Measurements from ENCODE around the gene SATL1.

Gene SATL1

DNA sequence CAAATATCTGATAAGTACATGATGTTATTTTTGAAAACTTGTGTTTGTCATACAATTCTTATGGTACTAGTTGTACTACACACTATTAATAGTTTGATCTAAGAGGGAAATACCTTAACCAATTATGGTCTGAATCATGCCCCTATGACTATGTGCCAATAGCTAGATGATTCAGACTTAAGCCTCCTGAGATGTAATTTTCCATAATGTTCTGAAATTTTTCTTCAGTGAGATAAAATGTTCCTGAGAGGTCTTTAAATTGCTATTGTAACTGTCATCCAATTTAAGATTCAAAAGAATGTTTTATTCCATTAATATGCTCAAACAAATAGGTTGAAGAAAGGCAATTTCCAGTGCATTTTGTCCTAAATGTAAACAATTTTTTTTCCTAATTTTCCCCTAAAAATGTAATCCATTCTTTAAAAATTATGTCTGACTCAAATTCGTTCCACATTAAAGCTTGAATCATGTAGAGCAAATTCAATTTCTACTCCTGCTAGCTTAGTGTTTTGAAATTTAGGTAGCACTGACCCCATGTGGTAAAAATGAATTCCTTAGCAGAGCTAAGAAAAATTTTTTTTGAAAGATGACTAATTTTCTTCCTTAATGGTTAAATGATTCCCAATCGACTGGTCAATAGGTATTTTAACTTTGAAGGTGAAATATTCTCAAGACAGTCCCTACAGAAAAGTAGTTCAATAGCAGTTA lies 190.8 kb downstream of the SATL1 start:
- Histone ChIP-seq H3K79me2 (ENCODE audit: control insufficient read depth, low read length) (no peaks in the 10 kb centered on the region), H3K27me3 (ENCODE audit: control insufficient read depth, low read length) (no peaks in the 10 kb centered on the region), H3K4me3 (ENCODE audit: low read length) (no peak overlapping the region), H3K9me2 (replicated peaks; ENCODE audit: control insufficient read depth, low read length) (no peaks in the 10 kb centered on the region), H3K4me2 (ENCODE audit: low read length) (no peak overlapping the region), H4K20me1 (ENCODE audit: control insufficient read depth, insufficient read depth, low read depth, low read length) (no peaks in the 10 kb centered on the region), H3K9me3 (ENCODE audit: control insufficient read depth, insufficient read depth, low read length) (no peaks in the 10 kb centered on the region), H3F3A (ENCODE audit: control insufficient read depth, insufficient read depth) (no peaks in the 10 kb centered on the region), H3K4me1 (ENCODE audit: control insufficient read depth, low read length) (no peaks in the 10 kb centered on the region), H3K36me3 (ENCODE audit: control insufficient read depth, low read length) (no peaks in the 10 kb centered on the region), H3K27ac (ENCODE audit: low read depth, low read length) (no peak overlapping the region)
- TF ChIP-seq, protein P1, sequence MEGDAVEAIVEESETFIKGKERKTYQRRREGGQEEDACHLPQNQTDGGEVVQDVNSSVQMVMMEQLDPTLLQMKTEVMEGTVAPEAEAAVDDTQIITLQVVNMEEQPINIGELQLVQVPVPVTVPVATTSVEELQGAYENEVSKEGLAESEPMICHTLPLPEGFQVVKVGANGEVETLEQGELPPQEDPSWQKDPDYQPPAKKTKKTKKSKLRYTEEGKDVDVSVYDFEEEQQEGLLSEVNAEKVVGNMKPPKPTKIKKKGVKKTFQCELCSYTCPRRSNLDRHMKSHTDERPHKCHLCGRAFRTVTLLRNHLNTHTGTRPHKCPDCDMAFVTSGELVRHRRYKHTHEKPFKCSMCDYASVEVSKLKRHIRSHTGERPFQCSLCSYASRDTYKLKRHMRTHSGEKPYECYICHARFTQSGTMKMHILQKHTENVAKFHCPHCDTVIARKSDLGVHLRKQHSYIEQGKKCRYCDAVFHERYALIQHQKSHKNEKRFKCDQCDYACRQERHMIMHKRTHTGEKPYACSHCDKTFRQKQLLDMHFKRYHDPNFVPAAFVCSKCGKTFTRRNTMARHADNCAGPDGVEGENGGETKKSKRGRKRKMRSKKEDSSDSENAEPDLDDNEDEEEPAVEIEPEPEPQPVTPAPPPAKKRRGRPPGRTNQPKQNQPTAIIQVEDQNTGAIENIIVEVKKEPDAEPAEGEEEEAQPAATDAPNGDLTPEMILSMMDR (IDR thresholded peaks at IDR 0.05; ENCODE audit: low read depth, low read length, poor library complexity, severe bottlenecking), result no peak
- TF ChIP-seq EZH2phosphoT487 (IDR thresholded peaks at IDR 0.05; ENCODE audit: borderline replicate concordance, low read length), result no peak

DNA sequence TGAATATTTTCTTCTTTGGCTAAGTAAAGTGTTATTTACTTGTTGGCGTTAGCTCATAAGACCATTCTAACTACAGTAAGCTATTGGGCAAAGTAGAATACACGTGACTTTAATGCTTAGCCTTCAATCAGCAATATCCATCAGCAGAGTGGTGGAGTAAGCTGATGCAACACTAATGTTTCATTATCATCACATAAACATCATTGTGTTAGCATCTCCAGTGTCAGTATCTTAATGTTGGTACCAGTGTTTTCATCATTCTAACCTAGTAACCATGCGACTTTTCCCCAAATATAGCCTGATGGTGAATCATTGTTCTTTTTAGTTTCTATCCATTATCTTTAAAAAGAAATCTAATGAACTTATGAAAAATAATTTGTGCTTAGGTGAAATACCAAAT lies 191.4 kb downstream of the SATL1 start:
- TF ChIP-seq EZH2phosphoT487 (IDR thresholded peaks at IDR 0.05; ENCODE audit: borderline replicate concordance, low read length), result no peak
- TF ChIP-seq, protein P1 (IDR thresholded peaks at IDR 0.05; ENCODE audit: low read depth, low read length, poor library complexity, severe bottlenecking), result no peak
- Histone ChIP-seq H4K20me1 (ENCODE audit: control insufficient read depth, insufficient read depth, low read depth, low read length) (no peaks in the 10 kb centered on the region), H3K4me2 (ENCODE audit: low read length) (no peak overlapping the region), H3F3A (ENCODE audit: control insufficient read depth, insufficient read depth) (no peaks in the 10 kb centered on the region), H3K4me1 (ENCODE audit: control insufficient read depth, low read length) (no peaks in the 10 kb centered on the region), H3K4me3 (ENCODE audit: low read length) (no peak overlapping the region), H3K27me3 (ENCODE audit: control insufficient read depth, low read length) (no peaks in the 10 kb centered on the region), H3K9me2 (replicated peaks; ENCODE audit: control insufficient read depth, low read length) (no peaks in the 10 kb centered on the region), H3K27ac (ENCODE audit: low read depth, low read length) (no peak overlapping the region), H3K9me3 (ENCODE audit: control insufficient read depth, insufficient read depth, low read length) (no peaks in the 10 kb centered on the region), H3K79me2 (ENCODE audit: control insufficient read depth, low read length) (no peaks in the 10 kb centered on the region), H3K36me3 (ENCODE audit: control insufficient read depth, low read length) (no peaks in the 10 kb centered on the region)

DNA sequence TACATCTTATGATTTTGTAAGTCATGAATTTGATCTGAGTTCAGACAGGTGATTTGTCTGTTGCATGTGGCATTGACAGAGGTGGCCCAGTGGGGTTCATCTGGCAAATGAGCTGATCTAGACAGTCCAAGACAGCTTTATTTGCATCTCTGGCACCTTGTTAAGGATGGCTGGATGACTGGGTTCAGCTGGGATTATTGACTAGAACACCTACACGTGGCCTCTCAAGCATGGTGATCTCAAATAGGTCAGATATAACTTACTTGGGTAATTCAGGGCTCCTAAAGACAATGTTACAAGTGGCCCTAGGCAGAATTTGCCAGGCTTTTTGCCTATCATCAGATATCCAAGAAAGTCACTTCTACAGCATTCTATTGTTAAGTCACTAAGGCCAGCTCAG lies 192.0 kb downstream of the SATL1 start:
- Histone ChIP-seq H3K36me3 (ENCODE audit: control insufficient read depth, low read length) (no peaks in the 10 kb centered on the region), H3F3A (ENCODE audit: control insufficient read depth, insufficient read depth) (no peaks in the 10 kb centered on the region), H3K27ac (ENCODE audit: low read depth, low read length) (no peak overlapping the region), H3K4me1 (ENCODE audit: control insufficient read depth, low read length) (no peaks in the 10 kb centered on the region), H3K9me3 (ENCODE audit: control insufficient read depth, insufficient read depth, low read length) (no peaks in the 10 kb centered on the region), H3K9me2 (replicated peaks; ENCODE audit: control insufficient read depth, low read length) (no peaks in the 10 kb centered on the region), H3K79me2 (ENCODE audit: control insufficient read depth, low read length) (no peaks in the 10 kb centered on the region), H3K27me3 (ENCODE audit: control insufficient read depth, low read length) (no peaks in the 10 kb centered on the region), H3K4me3 (ENCODE audit: low read length) (no peak overlapping the region), H3K4me2 (ENCODE audit: low read length) (no peak overlapping the region), H4K20me1 (ENCODE audit: control insufficient read depth, insufficient read depth, low read depth, low read length) (no peaks in the 10 kb centered on the region)
- TF ChIP-seq, protein P1 (IDR thresholded peaks at IDR 0.05; ENCODE audit: low read depth, low read length, poor library complexity, severe bottlenecking), result no peak
- TF ChIP-seq EZH2phosphoT487 (IDR thresholded peaks at IDR 0.05; ENCODE audit: borderline replicate concordance, low read length), result no peak
